GM19395 (cell line): ENCODE data around the gene GUF1.

ENCODE experiments used
- ATAC-seq: cut with Tn5 transposase; IDR thresholded peaks from one replicate; pipeline ENCODE4 v1.9.1; 2021; ENCODE audit warnings: mild to moderate bottlenecking, moderate library complexity; ENCODE audit not compliant: unreplicated experiment

The GUF1 gene

GRCh38 chr4:44678094-44679041, at the start of gene GUF1:
Gene GUF1 (plus strand): TSS chr4:44678420. CDS start chr4:44678623, 203 bp downstream.
- peak; percentile 96 for ATAC-seq

- peak; percentile 96 for ATAC-seq
Observed at GRCh38 chr4:44629280-44629866, 48.8 kb upstream of the GUF1 start.

- no peak for ATAC-seq
Observed at GRCh38 chr4:44632089-44632488, 46.1 kb upstream of the GUF1 start.

- no peak for ATAC-seq
Observed at GRCh38 chr4:44632733-44633132, 45.5 kb upstream of the GUF1 start.

GRCh38 chr4:44638091-44638490, 40.1 kb upstream of the GUF1 start:
- ATAC-seq: no peak

- no peak for ATAC-seq
Observed at GRCh38 chr4:44646151-44646550, 32.1 kb upstream of the GUF1 start.

GRCh38 chr4:44651425-44651824, 26.8 kb upstream of the GUF1 start, which contains the start of gene YIPF7:
Gene YIPF7 (minus strand): TSS chr4:44651625. CDS start chr4:44650100, 1,525 bp downstream.
- ATAC-seq: no peak

GRCh38 chr4:44652002-44652401, 26.2 kb upstream of the GUF1 start:
- no peak for ATAC-seq

GRCh38 chr4:44660396-44660795, 17.8 kb upstream of the GUF1 start:
- ATAC-seq: no peak

GRCh38 chr4:44661940-44662622, 16.1 kb upstream of the GUF1 start:
- no peak for ATAC-seq

- ATAC-seq: no peak
Observed at GRCh38 chr4:44662623-44663005, 15.6 kb upstream of the GUF1 start.

- no peak for ATAC-seq
Observed at GRCh38 chr4:44663539-44664263, 14.5 kb upstream of the GUF1 start.

GRCh38 chr4:44668526-44668925, 9.7 kb upstream of the GUF1 start:
- no peak for ATAC-seq

- ATAC-seq: no peak
Observed at GRCh38 chr4:44670506-44671199, 7.6 kb upstream of the GUF1 start.

- no peak for ATAC-seq
Observed at GRCh38 chr4:44671636-44672035, 6.6 kb upstream of the GUF1 start.

- no peak for ATAC-seq
Observed at GRCh38 chr4:44674471-44674870, 3.7 kb upstream of the GUF1 start.

- no peak for ATAC-seq
Observed at GRCh38 chr4:44675366-44675765, 2.9 kb upstream of the GUF1 start.

GRCh38 chr4:44679060-44679459, 840 bp downstream of the GUF1 start:
- ATAC-seq: peak; percentile 7

GRCh38 chr4:44684648-44685047, 6.4 kb downstream of the GUF1 start:
- ATAC-seq: no peak

- no peak for ATAC-seq
Observed at GRCh38 chr4:44700427-44700826, 22.2 kb downstream of the GUF1 start.
